C4-2B (cell line): Measurements from ENCODE around the gene NELL1.
A peak's percentile ranks its signal among the peaks of the same experiment; 100 is the strongest.

Experiments used
- H3K27ac ChIP-seq: fragments of 450-650 bp; 2 replicates; pipeline ENCODE4 v1.5.1; 2017
- ZFX ChIP-seq: fragments of 450-650 bp; IDR thresholded peaks from 2 replicates; pipeline ENCODE4 v1.6.1; 2017
- TF ChIP-seq, protein P1 (sequence below): fragments of 450-650 bp; conservative IDR thresholded peaks from 2 replicates; pipeline ENCODE4 v1.5.1; 2017; ENCODE audit warnings: mild to moderate bottlenecking

Gene NELL1

GRCh38 chr11:20631519-20632168, 37.7 kb upstream of the NELL1 start:
- no peak overlapping the region for H3K27ac ChIP-seq
- TF ChIP-seq, protein P1, sequence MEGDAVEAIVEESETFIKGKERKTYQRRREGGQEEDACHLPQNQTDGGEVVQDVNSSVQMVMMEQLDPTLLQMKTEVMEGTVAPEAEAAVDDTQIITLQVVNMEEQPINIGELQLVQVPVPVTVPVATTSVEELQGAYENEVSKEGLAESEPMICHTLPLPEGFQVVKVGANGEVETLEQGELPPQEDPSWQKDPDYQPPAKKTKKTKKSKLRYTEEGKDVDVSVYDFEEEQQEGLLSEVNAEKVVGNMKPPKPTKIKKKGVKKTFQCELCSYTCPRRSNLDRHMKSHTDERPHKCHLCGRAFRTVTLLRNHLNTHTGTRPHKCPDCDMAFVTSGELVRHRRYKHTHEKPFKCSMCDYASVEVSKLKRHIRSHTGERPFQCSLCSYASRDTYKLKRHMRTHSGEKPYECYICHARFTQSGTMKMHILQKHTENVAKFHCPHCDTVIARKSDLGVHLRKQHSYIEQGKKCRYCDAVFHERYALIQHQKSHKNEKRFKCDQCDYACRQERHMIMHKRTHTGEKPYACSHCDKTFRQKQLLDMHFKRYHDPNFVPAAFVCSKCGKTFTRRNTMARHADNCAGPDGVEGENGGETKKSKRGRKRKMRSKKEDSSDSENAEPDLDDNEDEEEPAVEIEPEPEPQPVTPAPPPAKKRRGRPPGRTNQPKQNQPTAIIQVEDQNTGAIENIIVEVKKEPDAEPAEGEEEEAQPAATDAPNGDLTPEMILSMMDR: no peak
- TF ChIP-seq ZFX: no peak

GRCh38 chr11:20632169-20632532, 37.2 kb upstream of the NELL1 start:
- no peak overlapping the region for H3K27ac ChIP-seq
- no peak for TF ChIP-seq ZFX

GRCh38 chr11:20634044-20634443, 35.3 kb upstream of the NELL1 start:
- H3K27ac ChIP-seq: no peak overlapping the region
- TF ChIP-seq, protein P1: peak; percentile 59
- no peak for TF ChIP-seq ZFX

- no peak for TF ChIP-seq ZFX
- TF ChIP-seq, protein P1: no peak
- no peak overlapping the region for H3K27ac ChIP-seq
Measured at GRCh38 chr11:20634781-20635180, 34.6 kb upstream of the NELL1 start.

GRCh38 chr11:20638074-20638473, 31.3 kb upstream of the NELL1 start:
- no peak overlapping the region for H3K27ac ChIP-seq
- TF ChIP-seq, protein P1: no peak
- no peak for TF ChIP-seq ZFX

- TF ChIP-seq, protein P1: no peak
- TF ChIP-seq ZFX: no peak
- no peak overlapping the region for H3K27ac ChIP-seq
Measured at GRCh38 chr11:20639688-20640087, 29.7 kb upstream of the NELL1 start.

GRCh38 chr11:20640401-20640800, 29.0 kb upstream of the NELL1 start:
- H3K27ac ChIP-seq: no peak overlapping the region
- no peak for TF ChIP-seq ZFX
- TF ChIP-seq, protein P1: no peak

DNA sequence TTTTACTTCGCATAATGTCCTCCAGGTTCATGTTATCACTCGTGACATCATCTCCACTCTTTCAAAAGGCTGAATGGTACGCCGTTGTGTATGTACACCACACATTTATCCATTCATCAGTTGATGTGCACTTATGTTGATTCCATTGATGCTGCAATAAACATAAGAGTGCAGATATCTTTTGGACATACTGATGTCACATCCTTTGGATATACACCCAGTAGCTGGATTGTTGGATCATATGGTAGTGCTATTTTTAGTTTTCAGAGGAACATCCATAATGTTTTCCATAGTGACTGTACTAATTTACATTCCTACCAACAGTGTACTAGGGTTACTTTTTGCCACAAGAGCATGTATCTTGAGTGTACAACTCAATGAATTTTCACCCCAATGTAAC, 25.0 kb upstream of the NELL1 start:
- no peak overlapping the region for H3K27ac ChIP-seq
- TF ChIP-seq ZFX: no peak
- TF ChIP-seq, protein P1: no peak
